GM12865 (cell line): ENCODE measurements around the gene GBE1.

Experiments
- DNase-seq: peaks from one replicate; pipeline ENCODE4 v3.0.0; 2010; ENCODE audit warnings: low read depth
- H3K4me3 ChIP-seq: 2 replicates; pipeline ENCODE4 v1.5.1; 2011; ENCODE audit warnings: mild to moderate bottlenecking, low read depth, low read length, control low read depth
- TF ChIP-seq, protein P1 (sequence below): IDR thresholded peaks from 2 replicates; pipeline ENCODE4 v1.5.1; 2011; ENCODE audit warnings: low read length, control low read depth, low read depth, inconsistent platforms; ENCODE audit not compliant: insufficient read depth; ENCODE audit errors: missing control alignments

GBE1 gene

DNA sequence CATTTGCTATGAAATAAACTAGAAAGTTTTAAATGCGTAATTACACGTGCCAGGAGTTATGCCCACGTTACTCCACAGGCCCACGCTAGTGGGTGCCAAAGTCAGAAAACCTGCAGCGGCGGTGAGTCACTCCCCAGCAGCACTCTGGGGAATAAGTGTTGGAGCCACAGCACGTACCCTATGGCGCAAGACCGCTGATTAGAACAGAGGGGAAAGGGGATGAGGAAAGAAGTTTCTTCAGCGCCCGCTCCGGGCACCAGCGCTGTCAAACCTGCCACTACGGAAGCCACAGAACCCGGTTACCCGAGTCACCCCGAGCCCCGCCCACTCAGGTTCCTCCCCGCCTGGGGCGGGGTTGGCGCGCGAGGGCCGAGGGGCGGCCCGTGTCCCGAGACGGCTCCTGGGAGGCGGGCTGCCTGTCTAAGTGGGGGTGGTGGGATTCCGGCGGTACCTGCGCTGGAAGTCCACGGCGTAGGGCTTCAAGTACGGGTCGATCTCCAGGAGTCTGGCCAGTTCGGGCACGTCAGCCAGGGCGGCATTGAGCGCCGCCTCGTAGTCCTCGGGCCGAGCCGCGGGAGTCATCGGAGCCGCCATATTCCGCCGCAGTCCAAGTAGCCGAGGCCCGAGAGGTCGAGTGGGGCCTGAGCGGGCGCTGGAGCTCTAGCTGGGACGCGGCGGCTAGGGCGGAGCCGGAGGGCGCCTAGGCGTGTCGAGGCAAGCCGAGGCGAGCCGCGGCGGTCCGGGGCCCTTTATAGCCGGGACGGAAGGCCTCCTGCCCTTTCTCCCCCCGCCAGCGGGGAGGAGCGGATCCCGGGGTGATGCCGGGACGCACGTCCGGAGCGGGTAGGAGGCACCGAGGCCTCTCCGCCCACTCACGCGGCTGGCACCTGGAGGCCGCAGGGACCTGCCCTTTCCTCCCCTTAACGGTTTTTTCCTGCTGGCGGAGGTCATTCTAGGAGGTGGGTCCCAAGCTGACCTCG, at the start of gene GBE1:
Gene GBE1, minus strand, starts transcription at position 722 of the 980 bp plus-strand sequence. Its CDS starts 128 bp downstream, at position 594.
- TF ChIP-seq, protein P1, sequence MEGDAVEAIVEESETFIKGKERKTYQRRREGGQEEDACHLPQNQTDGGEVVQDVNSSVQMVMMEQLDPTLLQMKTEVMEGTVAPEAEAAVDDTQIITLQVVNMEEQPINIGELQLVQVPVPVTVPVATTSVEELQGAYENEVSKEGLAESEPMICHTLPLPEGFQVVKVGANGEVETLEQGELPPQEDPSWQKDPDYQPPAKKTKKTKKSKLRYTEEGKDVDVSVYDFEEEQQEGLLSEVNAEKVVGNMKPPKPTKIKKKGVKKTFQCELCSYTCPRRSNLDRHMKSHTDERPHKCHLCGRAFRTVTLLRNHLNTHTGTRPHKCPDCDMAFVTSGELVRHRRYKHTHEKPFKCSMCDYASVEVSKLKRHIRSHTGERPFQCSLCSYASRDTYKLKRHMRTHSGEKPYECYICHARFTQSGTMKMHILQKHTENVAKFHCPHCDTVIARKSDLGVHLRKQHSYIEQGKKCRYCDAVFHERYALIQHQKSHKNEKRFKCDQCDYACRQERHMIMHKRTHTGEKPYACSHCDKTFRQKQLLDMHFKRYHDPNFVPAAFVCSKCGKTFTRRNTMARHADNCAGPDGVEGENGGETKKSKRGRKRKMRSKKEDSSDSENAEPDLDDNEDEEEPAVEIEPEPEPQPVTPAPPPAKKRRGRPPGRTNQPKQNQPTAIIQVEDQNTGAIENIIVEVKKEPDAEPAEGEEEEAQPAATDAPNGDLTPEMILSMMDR, result peak; percentile 29
- peak; percentile 97 for DNase-seq
- peak within 1 kb of the TSS; percentile 63 for H3K4me3 ChIP-seq

DNA sequence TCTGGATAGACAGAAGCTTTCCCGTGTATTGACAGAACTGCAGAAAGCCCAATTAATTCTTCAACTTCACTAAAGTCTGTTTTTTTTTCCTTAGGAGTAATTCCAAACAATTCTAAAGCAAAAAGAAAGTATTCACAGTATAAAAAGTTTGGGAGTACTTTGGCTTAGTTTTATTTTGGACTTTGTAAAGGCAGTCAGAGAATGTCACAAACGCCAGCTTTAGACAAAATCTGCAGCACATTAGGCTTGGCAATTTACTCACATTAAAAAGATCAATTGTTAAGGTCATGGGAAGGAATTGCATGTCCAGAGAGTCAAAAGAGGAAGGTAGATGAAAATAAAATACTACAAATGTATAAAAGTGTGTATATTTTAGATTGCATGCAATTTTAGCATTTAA, 47.5 kb upstream of the GBE1 start:
- no peak for DNase-seq
- H3K4me3 ChIP-seq, result no peak overlapping the region
- TF ChIP-seq, protein P1, result no peak

DNA sequence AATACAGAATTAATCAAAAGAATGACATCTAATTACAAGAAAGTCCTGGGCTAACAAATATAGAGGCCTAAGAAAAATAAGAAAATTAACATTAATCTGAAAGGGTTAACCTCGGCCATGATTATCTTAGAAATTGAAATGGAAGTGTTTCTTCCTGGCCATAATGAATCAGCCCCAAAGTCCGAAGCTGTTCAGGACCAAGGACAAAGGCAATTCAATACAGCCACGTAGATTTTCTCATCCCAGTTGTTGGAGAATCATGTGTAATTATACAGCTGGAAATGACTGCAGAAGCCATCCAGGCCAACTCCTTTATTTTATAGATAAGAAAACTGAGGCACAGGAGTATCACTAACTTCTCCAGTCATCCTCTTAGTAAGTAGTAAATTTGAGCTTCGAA, 38.0 kb upstream of the GBE1 start:
- H3K4me3 ChIP-seq, result no peak overlapping the region
- TF ChIP-seq, protein P1, result no peak
- no peak for DNase-seq

DNA sequence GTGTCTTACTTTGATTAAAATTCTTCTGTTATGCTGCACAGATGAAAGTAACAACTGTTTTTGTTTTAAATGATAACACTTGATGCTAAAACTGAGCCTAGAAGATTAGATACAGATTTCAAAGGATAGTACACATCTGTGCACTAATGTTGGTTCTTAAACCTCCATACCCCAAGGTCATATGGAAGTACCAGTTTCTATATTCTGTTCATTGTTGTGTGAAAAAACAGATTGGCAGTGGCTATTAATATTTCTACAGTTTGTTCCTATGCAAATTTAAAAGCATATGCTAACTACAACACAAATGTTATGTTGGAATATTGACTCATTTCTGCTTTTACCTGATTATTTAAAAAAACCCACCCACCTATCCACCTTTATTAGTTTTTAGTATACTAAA, 32.0 kb upstream of the GBE1 start:
- TF ChIP-seq, protein P1, result no peak
- H3K4me3 ChIP-seq, result no peak overlapping the region
- no peak for DNase-seq

DNA sequence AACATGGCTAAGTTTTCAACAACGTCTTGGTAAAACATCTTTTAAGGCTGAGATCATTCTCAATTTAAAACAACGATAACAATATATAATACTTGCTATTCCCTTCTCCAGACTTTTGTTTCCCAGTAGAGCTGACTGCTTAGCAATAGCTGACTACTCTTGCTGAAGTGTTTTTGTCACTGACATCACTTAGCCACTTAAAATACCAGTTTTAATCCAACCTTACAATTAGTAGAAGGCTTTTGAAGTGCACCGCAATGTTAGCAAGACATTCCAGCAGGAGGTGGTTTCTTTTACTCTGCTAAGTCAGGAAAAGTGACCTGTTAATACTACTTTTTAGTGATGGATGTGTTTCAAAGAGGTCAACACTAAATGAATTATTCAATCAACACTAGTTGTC, 28.7 kb upstream of the GBE1 start:
- TF ChIP-seq, protein P1, result no peak
- H3K4me3 ChIP-seq, result no peak overlapping the region
- no peak for DNase-seq

DNA sequence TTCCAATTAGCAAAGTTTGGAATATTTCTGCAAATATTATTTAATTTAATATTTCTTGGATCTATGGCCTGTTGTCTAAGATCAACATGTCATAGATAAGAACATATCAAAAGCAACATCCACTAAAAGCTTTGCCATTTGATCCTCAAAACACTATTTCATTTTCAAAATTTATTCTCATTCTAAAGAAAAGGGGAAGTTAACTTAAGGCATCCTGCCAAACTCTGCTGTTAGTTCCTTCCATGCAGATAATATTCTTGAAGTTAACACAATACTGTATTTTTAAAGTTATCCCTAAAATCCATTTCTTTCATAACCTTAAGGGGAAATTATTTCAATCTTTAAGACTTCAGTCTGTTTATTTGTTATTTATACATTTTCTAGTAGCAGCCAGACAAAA, 28.2 kb upstream of the GBE1 start:
- TF ChIP-seq, protein P1, result no peak
- H3K4me3 ChIP-seq, result no peak overlapping the region
- peak; percentile 8 for DNase-seq
